DND-41 (cell line): Measurements from ENCODE around the gene TCERG1L.

Source experiments
- EZH2 ChIP-seq: IDR thresholded peaks from 3 replicates; pipeline ENCODE4 v1.6.1; 2012; ENCODE audit warnings: borderline replicate concordance, low read depth, mild to moderate bottlenecking, moderate library complexity, low read length, inconsistent platforms; ENCODE audit not compliant: severe bottlenecking
- TF ChIP-seq, protein P1 (sequence below): IDR thresholded peaks from 2 replicates; pipeline ENCODE4 v1.5.1; 2012; ENCODE audit warnings: borderline replicate concordance, low read length, moderate library complexity, mild to moderate bottlenecking; ENCODE audit not compliant: poor library complexity, severe bottlenecking; ENCODE audit errors: extremely low read depth

- TF ChIP-seq, protein P1, sequence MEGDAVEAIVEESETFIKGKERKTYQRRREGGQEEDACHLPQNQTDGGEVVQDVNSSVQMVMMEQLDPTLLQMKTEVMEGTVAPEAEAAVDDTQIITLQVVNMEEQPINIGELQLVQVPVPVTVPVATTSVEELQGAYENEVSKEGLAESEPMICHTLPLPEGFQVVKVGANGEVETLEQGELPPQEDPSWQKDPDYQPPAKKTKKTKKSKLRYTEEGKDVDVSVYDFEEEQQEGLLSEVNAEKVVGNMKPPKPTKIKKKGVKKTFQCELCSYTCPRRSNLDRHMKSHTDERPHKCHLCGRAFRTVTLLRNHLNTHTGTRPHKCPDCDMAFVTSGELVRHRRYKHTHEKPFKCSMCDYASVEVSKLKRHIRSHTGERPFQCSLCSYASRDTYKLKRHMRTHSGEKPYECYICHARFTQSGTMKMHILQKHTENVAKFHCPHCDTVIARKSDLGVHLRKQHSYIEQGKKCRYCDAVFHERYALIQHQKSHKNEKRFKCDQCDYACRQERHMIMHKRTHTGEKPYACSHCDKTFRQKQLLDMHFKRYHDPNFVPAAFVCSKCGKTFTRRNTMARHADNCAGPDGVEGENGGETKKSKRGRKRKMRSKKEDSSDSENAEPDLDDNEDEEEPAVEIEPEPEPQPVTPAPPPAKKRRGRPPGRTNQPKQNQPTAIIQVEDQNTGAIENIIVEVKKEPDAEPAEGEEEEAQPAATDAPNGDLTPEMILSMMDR = no peak
- TF ChIP-seq EZH2 = no peak
Measured at GRCh38 chr10:131344747-131345146, 33.2 kb upstream of the TCERG1L start.
